Panc1 (cell line): Measurements from ENCODE around the gene ZNF506. TPM values are rescaled to one million over a fixed set of nuclear protein-coding genes. Genes with fewer than 3 reads are reported as not detected.
"Not testable (repeated sequence)": the region's sequence is repeated elsewhere in the genome, so short reads cannot be mapped to it uniquely, and the experiment has no call there.

ENCODE experiments used
- ATAC-seq: fragments of 200-7000 bp; cut with Tn5 transposase; 2 replicates; pipeline ENCODE4 v1.9.1; 2020; ENCODE audit warnings: mild to moderate bottlenecking, moderate library complexity
- BruUV-seq: library from RNA; stranded (reverse); fragments of 400-500 nt; replicated peaks from 2 replicates; lab custom pipeline; 2021; lab: Mats Ljungman, UMichigan
- CTCF ChIA-PET: fragments of 300-600 bp; sonication (Branson Sonifier 250); formaldehyde crosslinking; loops from one replicate; lab custom pipeline; 2022; ENCODE audit warnings: antibody characterized with exemption; lab: Charles Lee
- POLR2A ChIA-PET: fragments of 300-600 bp; sonication (Branson Sonifier 250); formaldehyde crosslinking; loops from one replicate; lab custom pipeline; 2022; ENCODE audit warnings: antibody characterized with exemption; lab: Charles Lee
- DNase-seq: peaks from one replicate; pipeline ENCODE4 v3.0.0-alpha.2; 2010; ENCODE audit warnings: low read depth, low spot score
- H3K27ac ChIP-seq: 2 replicates; pipeline ENCODE4 v1.5.1; 2011; ENCODE audit warnings: mild to moderate bottlenecking, low read length, inconsistent platforms
- H3K27me3 ChIP-seq: fragments of 200-500 bp; sonication (Bioruptor generic); 2 replicates; pipeline ENCODE4 v1.6.0; 2014; ENCODE audit warnings: low read length, inconsistent platforms; ENCODE audit not compliant: control insufficient read depth, insufficient read depth
- H3K36me3 ChIP-seq: fragments of 200-500 bp; sonication (Bioruptor generic); 2 replicates; pipeline ENCODE4 v1.5.1; 2014; ENCODE audit warnings: inconsistent platforms, mild to moderate bottlenecking, low read length, moderate library complexity; ENCODE audit not compliant: control insufficient read depth, insufficient read depth
- H3K4me1 ChIP-seq: 2 replicates; pipeline ENCODE4 v1.5.1; 2011; ENCODE audit warnings: inconsistent platforms, mild to moderate bottlenecking, low read length, moderate library complexity; ENCODE audit not compliant: control insufficient read depth, insufficient read depth
- H3K4me3 ChIP-seq, 2 experiments: 2 replicates each; pipeline ENCODE4 v1.5.1; 2011 to 2012; ENCODE audit warnings: low read depth in 2 of 2, low read length in 2 of 2, mild to moderate bottlenecking in 2 of 2, inconsistent platforms in 1 of 2, moderate library complexity in 1 of 2
- H3K9me3 ChIP-seq: fragments of 200-500 bp; sonication (Bioruptor generic); 2 replicates; pipeline ENCODE4 v1.5.1; 2014; ENCODE audit warnings: low read depth, mild to moderate bottlenecking, inconsistent platforms, low read length, moderate library complexity; ENCODE audit not compliant: control insufficient read depth, insufficient read depth
- POLR2AphosphoS5 ChIP-seq: IDR thresholded peaks from 2 replicates; pipeline ENCODE4 v1.6.1; 2012; ENCODE audit warnings: mild to moderate bottlenecking, low read depth, low read length, moderate library complexity
- REST ChIP-seq, 2 experiments: IDR thresholded peaks; 2 replicates each; pipeline ENCODE4 v1.6.1; 2011 to 2012; ENCODE audit warnings: low read depth in 2 of 2, control low read depth in 1 of 2, low read length in 1 of 2, mild to moderate bottlenecking in 1 of 2, moderate library complexity in 1 of 2; ENCODE audit not compliant: insufficient read depth in 1 of 2
- SIN3A ChIP-seq: IDR thresholded peaks from 2 replicates; pipeline ENCODE4 v1.6.1; 2012; ENCODE audit warnings: low read depth, mild to moderate bottlenecking, low read length, moderate library complexity, borderline replicate concordance; ENCODE audit not compliant: insufficient read depth
- TCF7L2 ChIP-seq: IDR thresholded peaks from 2 replicates; pipeline ENCODE4 v1.6.1; 2011; ENCODE audit warnings: mild to moderate bottlenecking, low read depth, low read length, inconsistent platforms
- in situ Hi-C: cut with HindIII; loops from 2 replicates; pipeline ENCODE4 v1.10.0; 2016; ENCODE audit warnings: low sequenced_read_pairs, low pct_unique_long_range_greater_than_20kb
- intact Hi-C: fragments of 100-400 bp; cut with micrococcal nuclease; formaldehyde crosslinking; loops from one replicate; pipeline ENCODE4 v1.10.0; 2022; ENCODE audit not compliant: unreplicated experiment
- total RNA-seq: library from RNA; stranded (reverse); gene quantifications from one replicate; pipeline ENCODE4 v1.2.1, GENCODE V29; 2021; ENCODE audit not compliant: unreplicated experiment
- TF ChIP-seq, protein P1 (sequence below): fragments of 450-650 bp; IDR thresholded peaks from 2 replicates; pipeline ENCODE4 v1.5.1; 2017; ENCODE audit warnings: mild to moderate bottlenecking

The ZNF506 gene
- total RNA-seq, 1 experiment from 2014 or later: 11.4 TPM

DNA sequence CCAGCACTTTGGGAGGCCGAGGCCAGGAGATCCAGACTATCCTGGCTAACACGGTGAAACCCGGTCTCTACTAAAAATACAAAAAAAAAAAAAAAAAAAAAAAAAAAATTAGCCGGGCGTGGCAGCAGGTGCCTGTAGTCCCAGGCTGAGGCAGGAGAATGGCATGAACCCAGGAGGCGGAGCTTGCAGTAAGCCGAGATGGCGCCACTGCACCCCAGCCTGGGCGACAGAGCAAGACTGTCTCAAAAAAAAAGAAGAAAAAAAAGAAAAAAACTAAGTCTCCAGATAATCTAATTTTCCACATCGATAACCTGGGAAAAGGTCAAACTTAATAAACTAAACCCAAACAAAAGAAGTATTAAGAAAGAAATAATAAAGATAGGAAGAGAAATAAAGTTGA lies 49.6 kb downstream of the ZNF506 start:
- H3K27me3 ChIP-seq, ATAC-seq, H3K4me3 ChIP-seq, intact Hi-C loops, DNase-seq, in situ Hi-C loops, H3K27ac ChIP-seq, H3K9me3 ChIP-seq, H3K36me3 ChIP-seq, CTCF ChIA-PET, H3K4me1 ChIP-seq, BruUV-seq: not testable (repeated sequence)
- POLR2A ChIA-PET: interaction anchor here (0.7 kb wide), 1 partner anchor 1173 kb away, joined by 9 read pairs; no protein-coding TSS in a partner anchor

DNA sequence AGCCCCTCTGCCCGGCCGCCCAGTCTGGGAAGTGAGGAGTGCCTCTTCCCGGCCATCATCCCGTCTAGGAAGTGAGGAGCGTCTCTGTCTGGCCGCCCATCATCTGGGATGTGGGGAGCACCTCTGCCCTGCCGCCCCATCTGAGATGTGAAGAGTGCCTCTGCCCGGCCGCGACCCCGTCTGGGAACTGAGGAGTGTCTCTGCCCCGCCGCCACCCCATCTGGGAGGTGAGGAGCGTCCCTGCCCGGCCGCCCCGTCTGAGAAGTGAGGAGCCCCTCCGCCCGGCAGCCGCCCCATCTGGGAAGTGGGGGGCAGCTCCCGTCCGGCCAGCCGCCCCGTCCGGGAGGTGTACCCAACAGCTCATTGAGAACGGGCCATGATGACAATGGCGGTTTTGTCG lies 51.6 kb downstream of the ZNF506 start:
- BruUV-seq, DNase-seq, CTCF ChIA-PET: not testable (repeated sequence)

GRCh38 chr19:19758164-19758563 lies 63.4 kb downstream of the ZNF506 start:
- DNase-seq: no peak
- in situ Hi-C loops: no loop called here
- BruUV-seq: no TSS peak
- TF ChIP-seq, protein P1, sequence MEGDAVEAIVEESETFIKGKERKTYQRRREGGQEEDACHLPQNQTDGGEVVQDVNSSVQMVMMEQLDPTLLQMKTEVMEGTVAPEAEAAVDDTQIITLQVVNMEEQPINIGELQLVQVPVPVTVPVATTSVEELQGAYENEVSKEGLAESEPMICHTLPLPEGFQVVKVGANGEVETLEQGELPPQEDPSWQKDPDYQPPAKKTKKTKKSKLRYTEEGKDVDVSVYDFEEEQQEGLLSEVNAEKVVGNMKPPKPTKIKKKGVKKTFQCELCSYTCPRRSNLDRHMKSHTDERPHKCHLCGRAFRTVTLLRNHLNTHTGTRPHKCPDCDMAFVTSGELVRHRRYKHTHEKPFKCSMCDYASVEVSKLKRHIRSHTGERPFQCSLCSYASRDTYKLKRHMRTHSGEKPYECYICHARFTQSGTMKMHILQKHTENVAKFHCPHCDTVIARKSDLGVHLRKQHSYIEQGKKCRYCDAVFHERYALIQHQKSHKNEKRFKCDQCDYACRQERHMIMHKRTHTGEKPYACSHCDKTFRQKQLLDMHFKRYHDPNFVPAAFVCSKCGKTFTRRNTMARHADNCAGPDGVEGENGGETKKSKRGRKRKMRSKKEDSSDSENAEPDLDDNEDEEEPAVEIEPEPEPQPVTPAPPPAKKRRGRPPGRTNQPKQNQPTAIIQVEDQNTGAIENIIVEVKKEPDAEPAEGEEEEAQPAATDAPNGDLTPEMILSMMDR: no peak
- TF ChIP-seq POLR2AphosphoS5 (no peak), SIN3A (no peak), TCF7L2 (no peak), REST (IDR thresholded peaks at IDR 0.05; ENCODE audit: insufficient read depth in 1 of 2, low read depth in 2 of 2, low read length in 1 of 2) (no peak)
- Histone ChIP-seq H3K36me3 (no peaks in the 10 kb centered on the region), H3K4me1 (no peaks in the 10 kb centered on the region), H3K27me3 (no peaks in the 10 kb centered on the region), H3K9me3 (no peaks in the 10 kb centered on the region), H3K4me3 (no peak overlapping the region), H3K27ac (no peak overlapping the region)
- ChIA-PET POLR2A (no interaction called here), CTCF (no interaction called here)
- intact Hi-C loops: no loop called here
- ATAC-seq: no peak

More for the DNA sequence above, 51.6 kb downstream of the ZNF506 start:
- H3K4me3 ChIP-seq, intact Hi-C loops, in situ Hi-C loops, H3K4me1 ChIP-seq, H3K27me3 ChIP-seq, POLR2A ChIA-PET, H3K27ac ChIP-seq, H3K9me3 ChIP-seq, ATAC-seq, H3K36me3 ChIP-seq: not testable (repeated sequence)
